HCT116 (cell line): ENCODE data around the gene CPED1. TPM values are rescaled to one million over a fixed set of nuclear protein-coding genes. Genes with fewer than 3 reads are reported as not detected.
A peak's percentile ranks its signal among the peaks of the same experiment; 100 is the strongest.

Experiments
- ATAC-seq: fragments of 200-7000 bp; cut with Tn5 transposase; 2 replicates; pipeline ENCODE4 v1.9.1; 2020; ENCODE audit warnings: mild to moderate bottlenecking, moderate library complexity
- BruUV-seq: library from RNA; stranded (reverse); fragments of 400-500 nt; replicated peaks from 2 replicates; lab custom pipeline; 2021; lab: Mats Ljungman, UMichigan
- CTCF ChIA-PET: fragments of 300-600 bp; sonication (Branson Sonifier 250); formaldehyde crosslinking; loops from one replicate; lab custom pipeline; 2021; ENCODE audit warnings: antibody characterized with exemption; lab: Charles Lee
- POLR2A ChIA-PET: fragments of 300-600, 350-600 bp; sonication (Branson Sonifier 250); formaldehyde crosslinking; loops from one replicate; lab custom pipeline; 2021; ENCODE audit warnings: antibody characterized with exemption; lab: Charles Lee
- RAD21 ChIA-PET, 2 experiments: fragments of 300-600 bp; sonication (Branson Sonifier 250); formaldehyde crosslinking; loops; one replicate each; lab custom pipeline; 2023; ENCODE audit warnings: low total read pairs in 2 of 2; ENCODE audit not compliant: uncharacterized antibody in 2 of 2, unreplicated experiment in 2 of 2, low non-redundant PET in 1 of 2; lab: Charles Lee
- DNase-seq: peaks from one replicate; pipeline ENCODE4 v3.0.0-alpha.2; 2010; ENCODE audit warnings: low read depth, low spot score
- H2AFZ ChIP-seq: fragments of 200-600 bp; shearing (Covaris generic), sonication (generic); 2 replicates; pipeline ENCODE4 v1.6.1; 2017; ENCODE audit warnings: low read depth, mixed run types, mixed read lengths, antibody characterized with exemption, low read length; ENCODE audit not compliant: poor library complexity, severe bottlenecking
- H3K27ac ChIP-seq: 2 replicates; pipeline ENCODE4 v1.5.1; 2012; ENCODE audit warnings: low read depth, low read length
- H3K27me3 ChIP-seq: fragments of 200-600 bp; sonication (generic); 2 replicates; pipeline ENCODE4 v1.6.1; 2016; ENCODE audit warnings: mixed run types, low read length, mixed read lengths; ENCODE audit not compliant: insufficient read depth
- H3K36me3 ChIP-seq, 2 experiments: fragments of 200-500 bp in 1 of 2; fragments of 200-600 bp in 1 of 2; sonication (Bioruptor generic) in 1 of 2; sonication (generic) in 1 of 2; 2 replicates each; pipeline versions ENCODE4 v1.5.1 to v1.6.1; 2014 to 2016; ENCODE audit warnings: low read length in 2 of 2, inconsistent platforms in 1 of 2, mixed read lengths in 1 of 2, mixed run types in 1 of 2; ENCODE audit not compliant: insufficient read depth in 2 of 2, control insufficient read depth in 1 of 2
- H3K4me1 ChIP-seq, 2 experiments: fragments of 200-600 bp in 1 of 2; sonication (generic) in 1 of 2; 2 replicates each; pipeline versions ENCODE4 v1.5.1 to v1.6.1; 2012 to 2017; ENCODE audit warnings: low read length in 2 of 2, inconsistent platforms in 1 of 2, mild to moderate bottlenecking in 1 of 2, mixed read lengths in 1 of 2, mixed run types in 1 of 2, moderate library complexity in 1 of 2; ENCODE audit not compliant: insufficient read depth in 2 of 2, control insufficient read depth in 1 of 2
- H3K4me2 ChIP-seq: fragments of 200-600 bp; sonication (generic); 2 replicates; pipeline ENCODE4 v1.6.1; 2017; ENCODE audit warnings: mixed run types, low read length, mixed read lengths
- H3K4me3 ChIP-seq, 2 experiments: fragments of 200-600 bp in 1 of 2; sonication (generic) in 1 of 2; replicated peaks in 1 of 2; 2 replicates each; pipeline ENCODE4 v1.5.1; 2011 to 2016; ENCODE audit warnings: low read length in 2 of 2, control low read depth in 1 of 2, low read depth in 1 of 2, mild to moderate bottlenecking in 1 of 2, mixed read lengths in 1 of 2, mixed run types in 1 of 2
- H3K79me2 ChIP-seq: fragments of 200-600 bp; sonication (generic); 2 replicates; pipeline ENCODE4 v1.6.1; 2017; ENCODE audit warnings: mild to moderate bottlenecking, mixed run types, low read length, moderate library complexity, mixed read lengths; ENCODE audit not compliant: insufficient read depth
- H3K9ac ChIP-seq: fragments of 200-600 bp; sonication (generic); 2 replicates; pipeline ENCODE4 v1.6.1; 2016; ENCODE audit warnings: low read length, mixed read lengths
- H3K9me2 ChIP-seq: fragments of 200-600 bp; sonication (generic), shearing (Covaris generic); 2 replicates; pipeline ENCODE4 v1.6.1; 2017; ENCODE audit warnings: mixed run types, mild to moderate bottlenecking, moderate library complexity; ENCODE audit not compliant: insufficient read depth
- H3K9me3 ChIP-seq, 2 experiments: fragments of 200-500 bp in 1 of 2; fragments of 200-600 bp in 1 of 2; sonication (Bioruptor generic) in 1 of 2; sonication (generic) in 1 of 2; 2 replicates each; pipeline ENCODE4 v1.6.1; 2014 to 2017; ENCODE audit warnings: low read length in 2 of 2, mixed read lengths in 2 of 2, inconsistent platforms in 1 of 2, low read depth in 1 of 2, mild to moderate bottlenecking in 1 of 2, mixed run types in 1 of 2, moderate library complexity in 1 of 2; ENCODE audit not compliant: control insufficient read depth in 1 of 2, insufficient read depth in 1 of 2
- H4K20me1 ChIP-seq: fragments of 200-600 bp; sonication (generic), shearing (Covaris generic); 2 replicates; pipeline ENCODE4 v1.6.1; 2017; ENCODE audit warnings: mixed run types, mild to moderate bottlenecking, moderate library complexity; ENCODE audit not compliant: insufficient read depth
- CEBPB ChIP-seq: IDR thresholded peaks from 2 replicates; pipeline ENCODE4 v1.6.1; 2012; ENCODE audit warnings: low read depth
- ELF1 ChIP-seq: IDR thresholded peaks from 2 replicates; pipeline ENCODE4 v1.6.1; 2012; ENCODE audit warnings: low read depth, borderline replicate concordance
- EZH2phosphoT487 ChIP-seq: fragments of 200-600 bp; IDR thresholded peaks from 2 replicates; pipeline ENCODE4 v1.6.1; 2018; ENCODE audit warnings: antibody characterized with exemption, borderline replicate concordance
- JUND ChIP-seq: IDR thresholded peaks from 2 replicates; pipeline ENCODE4 v1.6.1; 2012
- SRF ChIP-seq: IDR thresholded peaks from 2 replicates; pipeline ENCODE4 v1.6.1; 2012; ENCODE audit warnings: low read depth
- TCF7L2 ChIP-seq: IDR thresholded peaks from 2 replicates; pipeline ENCODE4 v1.7.0; 2011; ENCODE audit warnings: borderline replicate concordance, inconsistent platforms; ENCODE audit not compliant: insufficient read depth, insufficient read length; ENCODE audit errors: extremely low read depth
- intact Hi-C: fragments of 100-400 bp; cut with micrococcal nuclease; formaldehyde crosslinking; loops from 2 replicates; pipeline ENCODE4 v1.10.0; 2022
- total RNA-seq: library from RNA; stranded (reverse); gene quantifications from one replicate; pipeline ENCODE4 v1.2.1, GENCODE V29; 2021; ENCODE audit not compliant: unreplicated experiment

CPED1 gene
- total RNA-seq, 1 experiment from 2014 or later, result 1.2 TPM

GRCh38 chr7:120987683-120988590, 574 bp upstream of the CPED1 start (continued):
- no peak for TF ChIP-seq TCF7L2
- TF ChIP-seq CEBPB, result no peak
- no peak for TF ChIP-seq EZH2phosphoT487
- no peak for TF ChIP-seq JUND
- TF ChIP-seq ELF1, result no peak

GRCh38 chr7:120989257-120990220, 1.0 kb downstream of the CPED1 start:
- intact Hi-C loops, result loop anchor here (2.0 to 10.0 kb wide), 3 partner anchors 345 to 1005 kb away; no protein-coding TSS in a partner anchor
- H3K36me3 ChIP-seq, result no peaks in the 10 kb centered on the region
- BruUV-seq, result no TSS peak
- peak overlapping the region; percentile 93 for H2AFZ ChIP-seq
- H3K4me3 ChIP-seq, result peak overlapping the region in 1 of 2 experiments; percentile 60; a peak in 2 of 4 replicates
- no peaks in the 10 kb centered on the region for H3K9me3 ChIP-seq
- H3K79me2 ChIP-seq, result no peaks in the 10 kb centered on the region
- TF ChIP-seq SRF (no peak), EZH2phosphoT487 (no peak), JUND (no peak)
- H3K4me2 ChIP-seq, result peak overlapping the region; percentile 87
- H4K20me1 ChIP-seq, result no peaks in the 10 kb centered on the region
- H3K9ac ChIP-seq, result no peak overlapping the region
- H3K27me3 ChIP-seq, result no peaks in the 10 kb centered on the region
- no peak overlapping the region for H3K27ac ChIP-seq
- RAD21 ChIA-PET, result no interaction called here
- peaks cover 0 to 15% of the 10 kb centered on the region in 2 experiments; a peak in 1 of 4 replicates for H3K4me1 ChIP-seq
- no peaks in the 10 kb centered on the region for H3K9me2 ChIP-seq
- ATAC-seq (no peak), DNase-seq (no peak)
- CTCF ChIA-PET, result interaction anchor here (1.1 to 2.9 kb wide), 4 partner anchors 48 to 119 kb away, joined by 3 to 23 read pairs (median 8); no protein-coding TSS in a partner anchor
- POLR2A ChIA-PET, result no interaction called here
